CD4-positive, alpha-beta T cell treated with Interleukin-1 beta for 1 hour (primary cell): ENCODE data around the gene RPAP2.
"Not testable (repeated sequence)": the region's sequence is repeated elsewhere in the genome, so short reads cannot be mapped to it uniquely, and the experiment has no call there.

Source experiments
- DNase-seq, 2 donors: peaks; one replicate each; pipeline ENCODE4 v3.0.0-alpha.2; 2020 to 2022

Gene RPAP2

GRCh38 chr1:92323473-92324453 lies 24.9 kb downstream of the RPAP2 start:
- DNase-seq = no peak

GRCh38 chr1:92324784-92325183 lies 25.9 kb downstream of the RPAP2 start:
- no peak for DNase-seq

GRCh38 chr1:92326681-92327080 lies 27.8 kb downstream of the RPAP2 start:
- no peak for DNase-seq

- no peak for DNase-seq
Measured at GRCh38 chr1:92327794-92328193, 28.9 kb downstream of the RPAP2 start.

- DNase-seq = no peak
Measured at GRCh38 chr1:92329347-92330129, 30.7 kb downstream of the RPAP2 start.

- no peak for DNase-seq
Measured at GRCh38 chr1:92333668-92334067, 34.8 kb downstream of the RPAP2 start.

GRCh38 chr1:92340154-92340553 lies 41.3 kb downstream of the RPAP2 start:
- DNase-seq = no peak

DNA sequence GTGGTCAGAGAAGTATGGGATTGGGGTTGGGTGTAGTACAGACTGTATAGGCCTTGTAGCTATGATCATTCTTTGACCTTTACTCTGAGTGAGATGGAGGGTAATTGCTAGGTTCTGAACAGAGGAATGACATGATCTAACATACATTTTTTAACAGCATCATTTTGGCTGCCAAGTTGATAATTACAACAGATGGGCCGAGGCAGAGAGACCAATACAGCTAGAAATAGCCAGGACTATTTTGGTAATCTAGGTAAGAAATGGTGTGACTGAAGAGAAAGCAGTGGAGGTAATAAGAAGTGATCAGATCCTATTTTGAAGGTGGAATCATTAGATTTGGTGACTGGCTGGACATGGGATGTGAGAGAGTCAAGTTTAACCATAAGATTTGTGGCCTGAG lies 43.5 kb downstream of the RPAP2 start:
- DNase-seq = no peak

GRCh38 chr1:92343061-92343460 lies 44.2 kb downstream of the RPAP2 start:
- no peak for DNase-seq

DNA sequence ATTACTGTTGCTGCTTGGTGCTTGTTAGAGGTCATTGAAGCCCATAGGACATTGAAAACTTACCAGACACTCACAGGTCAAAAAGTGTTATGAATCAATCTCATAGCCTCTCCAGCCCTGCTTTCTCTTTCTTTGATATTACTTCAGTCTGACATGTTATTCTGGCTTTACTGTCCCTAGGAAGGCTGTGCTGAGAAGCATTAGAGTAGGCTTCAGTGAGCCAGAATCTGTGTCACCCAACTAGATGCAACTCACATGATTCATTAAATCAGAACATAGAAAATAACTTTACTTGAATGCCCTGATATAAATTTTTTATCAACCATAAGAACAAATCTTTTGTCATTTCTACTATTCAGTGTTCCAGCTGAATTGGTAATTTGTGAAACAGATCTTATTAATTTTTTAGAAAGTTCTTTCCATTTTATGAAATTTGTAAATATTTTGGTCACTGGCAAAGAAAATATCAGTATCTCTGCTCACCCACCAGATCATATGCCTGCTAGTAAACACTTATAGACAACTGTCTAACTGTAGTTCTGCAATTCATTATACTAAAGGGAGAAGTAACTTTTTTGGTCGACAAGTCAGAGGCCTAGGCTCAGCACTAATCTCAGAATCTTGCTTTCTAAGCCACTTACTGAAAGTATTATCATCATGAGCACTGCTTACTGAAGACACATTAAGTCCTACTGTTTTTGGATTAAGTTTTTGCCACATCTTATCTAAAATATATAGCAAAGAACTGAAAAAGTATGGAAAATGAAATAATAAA lies 48.2 kb downstream of the RPAP2 start:
- no peak for DNase-seq

- no peak for DNase-seq
Measured at GRCh38 chr1:92352856-92353255, 54.0 kb downstream of the RPAP2 start.

GRCh38 chr1:92354259-92354658 lies 55.4 kb downstream of the RPAP2 start:
- no peak for DNase-seq

- DNase-seq = no peak
Measured at GRCh38 chr1:92356956-92357355, 58.1 kb downstream of the RPAP2 start.

DNA sequence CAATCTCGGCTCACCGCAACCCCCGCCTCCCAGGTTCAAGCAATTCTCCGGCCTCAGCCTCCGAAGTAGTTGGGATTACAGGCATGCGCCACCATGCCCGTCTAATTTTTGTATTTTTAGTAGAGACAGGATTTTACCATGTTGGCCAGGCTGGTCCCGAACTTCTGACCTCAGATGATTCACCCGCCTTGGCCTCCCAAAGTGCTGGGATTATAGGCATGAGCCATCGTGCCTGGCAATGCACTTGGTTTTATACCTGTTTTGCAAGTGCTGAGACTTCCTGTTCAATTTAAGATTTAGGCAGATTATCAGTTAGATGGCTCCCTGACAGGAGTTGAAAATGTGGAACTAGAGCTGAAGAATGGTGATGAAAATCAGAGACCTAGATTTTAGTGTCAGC lies 60.5 kb downstream of the RPAP2 start:
- DNase-seq = not testable (repeated sequence)

GRCh38 chr1:92359986-92360385 lies 61.1 kb downstream of the RPAP2 start:
- no peak for DNase-seq

DNA sequence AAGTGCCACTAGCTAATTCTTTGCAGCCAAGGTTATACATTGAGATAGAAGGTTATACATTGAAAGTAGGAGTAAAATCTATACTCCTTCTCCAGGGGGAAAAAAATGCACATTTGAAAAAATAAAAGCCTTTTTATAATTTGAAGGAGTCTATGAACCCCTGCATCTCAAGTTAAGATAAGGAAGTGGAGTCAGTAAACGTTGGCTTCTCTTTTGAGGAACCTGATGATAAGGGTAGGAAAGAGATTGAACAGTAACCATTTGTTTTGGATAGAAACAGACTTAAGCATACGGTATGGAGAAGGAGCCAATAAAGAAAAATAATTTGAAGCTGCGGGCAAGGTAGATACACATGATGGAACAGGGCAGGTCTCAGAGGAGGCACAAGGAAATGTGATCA lies 64.1 kb downstream of the RPAP2 start:
- no peak for DNase-seq

DNA sequence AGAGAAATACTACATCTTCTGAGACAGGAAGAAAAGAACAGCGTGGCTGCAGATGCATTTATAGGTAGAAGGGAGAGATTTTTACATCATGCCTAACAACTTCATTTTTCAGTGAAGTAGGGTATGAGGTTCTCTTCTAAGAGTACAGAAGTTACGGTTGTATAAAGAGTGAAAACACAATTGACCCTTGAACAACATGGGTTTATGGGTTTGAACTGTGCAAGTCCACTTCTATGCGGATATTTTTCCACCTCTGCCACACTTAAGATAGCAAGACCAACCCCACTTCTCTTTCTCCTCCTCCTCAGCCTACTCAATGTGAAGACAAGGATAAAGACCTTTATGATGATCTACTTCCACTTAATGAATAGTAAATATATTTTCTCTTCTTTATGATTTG lies 64.5 kb downstream of the RPAP2 start:
- DNase-seq = no peak

GRCh38 chr1:92365378-92366039 lies 66.7 kb downstream of the RPAP2 start:
- DNase-seq = peak in 1 of 2 donors; percentile 20

DNA sequence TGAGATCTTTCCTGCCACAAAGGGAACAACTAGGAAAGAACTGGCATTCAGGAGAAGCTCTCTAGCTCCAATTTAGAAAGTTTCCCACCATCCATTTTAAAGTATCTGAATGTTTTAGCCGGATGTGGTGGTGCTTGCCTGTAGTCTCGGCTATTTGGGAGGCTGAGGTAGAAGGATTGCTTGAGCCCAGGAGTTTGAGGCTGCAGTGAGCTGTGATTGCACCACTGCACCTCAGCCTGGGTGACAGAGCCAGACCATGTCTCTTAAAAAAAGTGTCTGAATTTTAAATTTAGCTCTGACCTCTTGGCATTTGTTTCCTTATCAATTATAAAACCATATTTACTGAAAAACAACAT lies 67.2 kb downstream of the RPAP2 start:
- DNase-seq = no peak

GRCh38 chr1:92367496-92367895 lies 68.6 kb downstream of the RPAP2 start:
- no peak for DNase-seq

GRCh38 chr1:92372164-92372563 lies 73.3 kb downstream of the RPAP2 start:
- DNase-seq = no peak

GRCh38 chr1:92374223-92374622 lies 75.4 kb downstream of the RPAP2 start:
- DNase-seq = no peak

- no peak for DNase-seq
Measured at GRCh38 chr1:92376345-92376744, 77.5 kb downstream of the RPAP2 start.
